ENCODE measurements around the gene TFPI.

The TFPI gene

DNA sequence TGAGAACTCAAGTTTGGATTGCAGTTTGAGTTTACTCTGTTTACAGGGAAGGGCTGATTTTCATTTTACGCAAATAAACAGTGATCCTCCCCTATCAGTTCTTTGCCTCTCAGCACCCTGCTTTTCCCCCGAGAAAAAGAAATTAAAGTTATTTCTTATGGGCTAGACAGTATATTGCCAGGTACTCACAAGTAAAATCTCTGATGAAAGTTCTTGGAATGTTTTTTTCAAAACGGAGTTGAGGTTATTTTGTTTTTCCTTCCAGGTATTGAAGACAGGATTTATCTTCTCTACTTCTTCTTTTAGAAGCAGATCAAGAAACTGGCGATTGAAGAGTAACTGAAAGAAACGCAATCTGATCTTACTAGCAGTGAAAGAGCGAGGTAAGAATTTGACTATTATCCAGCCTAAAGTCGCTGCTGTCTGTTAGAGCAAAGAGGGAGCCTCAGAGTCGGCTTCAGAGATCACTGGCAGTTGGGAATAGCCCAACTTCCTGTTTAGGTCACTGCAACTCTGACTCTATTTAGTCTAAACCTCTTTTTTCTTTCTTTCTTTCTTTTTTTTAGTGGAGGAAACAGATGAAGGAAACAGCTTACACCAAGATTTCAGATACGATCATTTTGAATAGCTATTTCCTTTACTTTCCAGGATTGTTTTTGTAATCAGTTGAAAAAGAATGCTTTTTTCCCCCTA, at the start of gene TFPI:
TFPI (minus strand) TSS at position 425 of the 693 bp plus-strand sequence. CDS start 50,667 bp downstream, outside the sequence.
- H3K36me3 ChIP-seq (ENCODE audit: insufficient read depth, low read length), result no peaks in the 10 kb centered on the region; the same call in 1 of the 2 replicates
- TF ChIP-seq FOXP2 (optimal IDR thresholded peaks at IDR 0.05; ENCODE audit: control extremely low read depth, extremely low read length, insufficient read depth) (no peak), POLR2AphosphoS5 (IDR thresholded peaks at IDR 0.05; ENCODE audit: borderline replicate concordance, low read depth, low read length) (no peak), EZH2 (IDR thresholded peaks at IDR 0.05) (no peak)
- no peak for DNase-seq (ENCODE audit: low read depth, low spot score)
- peak within 1 kb of the TSS; percentile 83 for H3K9ac ChIP-seq (ENCODE audit: insufficient read length)
- peak within 1 kb of the TSS; percentile 72 for H3K27ac ChIP-seq
- peak within 1 kb of the TSS; percentile 77 for H3K4me3 ChIP-seq
- no peaks in the 10 kb centered on the region for H3K9me3 ChIP-seq (ENCODE audit: low read depth, low read length)

GRCh38 chr2:187594801-187595200, 40.6 kb upstream of the TFPI start:
- no peak for DNase-seq (ENCODE audit: low read depth, low spot score)
- Histone ChIP-seq H3K9ac (ENCODE audit: insufficient read length) (no peak overlapping the region), H3K9me3 (ENCODE audit: low read depth, low read length) (no peaks in the 10 kb centered on the region), H3K27ac (no peak overlapping the region), H3K4me3 (no peak overlapping the region), H3K36me3 (ENCODE audit: insufficient read depth, low read length) (no peaks in the 10 kb centered on the region)
- TF ChIP-seq POLR2AphosphoS5 (IDR thresholded peaks at IDR 0.05; ENCODE audit: borderline replicate concordance, low read depth, low read length) (no peak), FOXP2 (optimal IDR thresholded peaks at IDR 0.05; ENCODE audit: control extremely low read depth, extremely low read length, insufficient read depth) (no peak), EZH2 (IDR thresholded peaks at IDR 0.05) (no peak)

- H3K36me3 ChIP-seq (ENCODE audit: insufficient read depth, low read length), result no peaks in the 10 kb centered on the region
- no peaks in the 10 kb centered on the region for H3K9me3 ChIP-seq (ENCODE audit: low read depth, low read length)
- no peak overlapping the region for H3K27ac ChIP-seq
- no peak overlapping the region for H3K4me3 ChIP-seq
- no peak overlapping the region for H3K9ac ChIP-seq (ENCODE audit: insufficient read length)
- DNase-seq (ENCODE audit: low read depth, low spot score), result no peak
- TF ChIP-seq POLR2AphosphoS5 (IDR thresholded peaks at IDR 0.05; ENCODE audit: borderline replicate concordance, low read depth, low read length) (no peak), EZH2 (IDR thresholded peaks at IDR 0.05) (no peak), FOXP2 (optimal IDR thresholded peaks at IDR 0.05; ENCODE audit: control extremely low read depth, extremely low read length, insufficient read depth) (no peak)
Observed at GRCh38 chr2:187593697-187594096, 39.5 kb upstream of the TFPI start.

DNA sequence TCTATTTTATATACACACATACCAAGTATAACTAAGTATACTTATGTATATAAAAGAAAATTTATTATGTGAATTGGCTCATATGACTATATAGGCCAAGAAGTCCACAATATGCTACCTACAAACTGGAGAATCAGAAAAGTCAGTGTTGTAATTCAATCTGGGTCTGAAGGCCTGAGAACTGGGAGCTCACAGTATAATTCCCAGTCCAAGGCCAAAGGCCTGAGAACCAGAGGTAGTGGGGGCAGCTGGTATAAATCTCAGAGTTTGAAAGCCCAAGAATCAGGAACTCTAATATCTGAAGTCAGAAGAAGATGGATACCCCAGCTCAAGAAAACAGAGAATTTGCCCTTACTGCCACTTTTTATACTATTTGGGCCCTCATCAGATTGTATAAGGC, 38.9 kb upstream of the TFPI start:
- H3K4me3 ChIP-seq, result no peak overlapping the region
- H3K27ac ChIP-seq, result no peak overlapping the region
- H3K36me3 ChIP-seq (ENCODE audit: insufficient read depth, low read length), result no peaks in the 10 kb centered on the region
- no peak for TF ChIP-seq EZH2 (IDR thresholded peaks at IDR 0.05)
- DNase-seq (ENCODE audit: low read depth, low spot score), result no peak
- H3K9me3 ChIP-seq (ENCODE audit: low read depth, low read length), result no peaks in the 10 kb centered on the region
- H3K9ac ChIP-seq (ENCODE audit: insufficient read length), result no peak overlapping the region

GRCh38 chr2:187590175-187590574, 35.9 kb upstream of the TFPI start:
- no peak for TF ChIP-seq POLR2AphosphoS5 (IDR thresholded peaks at IDR 0.05; ENCODE audit: borderline replicate concordance, low read depth, low read length)
- no peak for TF ChIP-seq EZH2 (IDR thresholded peaks at IDR 0.05)
- no peak for TF ChIP-seq FOXP2 (optimal IDR thresholded peaks at IDR 0.05; ENCODE audit: control extremely low read depth, extremely low read length, insufficient read depth)
- no peak overlapping the region for H3K9ac ChIP-seq (ENCODE audit: insufficient read length)
- H3K9me3 ChIP-seq (ENCODE audit: low read depth, low read length), result no peaks in the 10 kb centered on the region
- H3K36me3 ChIP-seq (ENCODE audit: insufficient read depth, low read length), result no peaks in the 10 kb centered on the region
- no peak overlapping the region for H3K4me3 ChIP-seq
- no peak overlapping the region for H3K27ac ChIP-seq
- no peak for DNase-seq (ENCODE audit: low read depth, low spot score)

GRCh38 chr2:187586011-187586641, 31.9 kb upstream of the TFPI start:
- Histone ChIP-seq H3K4me3 (no peak overlapping the region), H3K9ac (ENCODE audit: insufficient read length) (no peak overlapping the region), H3K27ac (no peak overlapping the region), H3K36me3 (ENCODE audit: insufficient read depth, low read length) (no peaks in the 10 kb centered on the region), H3K9me3 (ENCODE audit: low read depth, low read length) (0 out of 2 replicates have a peak, but pooled peaks cover 3% of the 10 kb centered on the region)
- DNase-seq (ENCODE audit: low read depth, low spot score), result no peak
- TF ChIP-seq EZH2 (IDR thresholded peaks at IDR 0.05) (no peak), FOXP2 (optimal IDR thresholded peaks at IDR 0.05; ENCODE audit: control extremely low read depth, extremely low read length, insufficient read depth) (no peak), POLR2AphosphoS5 (IDR thresholded peaks at IDR 0.05; ENCODE audit: borderline replicate concordance, low read depth, low read length) (no peak)

DNA sequence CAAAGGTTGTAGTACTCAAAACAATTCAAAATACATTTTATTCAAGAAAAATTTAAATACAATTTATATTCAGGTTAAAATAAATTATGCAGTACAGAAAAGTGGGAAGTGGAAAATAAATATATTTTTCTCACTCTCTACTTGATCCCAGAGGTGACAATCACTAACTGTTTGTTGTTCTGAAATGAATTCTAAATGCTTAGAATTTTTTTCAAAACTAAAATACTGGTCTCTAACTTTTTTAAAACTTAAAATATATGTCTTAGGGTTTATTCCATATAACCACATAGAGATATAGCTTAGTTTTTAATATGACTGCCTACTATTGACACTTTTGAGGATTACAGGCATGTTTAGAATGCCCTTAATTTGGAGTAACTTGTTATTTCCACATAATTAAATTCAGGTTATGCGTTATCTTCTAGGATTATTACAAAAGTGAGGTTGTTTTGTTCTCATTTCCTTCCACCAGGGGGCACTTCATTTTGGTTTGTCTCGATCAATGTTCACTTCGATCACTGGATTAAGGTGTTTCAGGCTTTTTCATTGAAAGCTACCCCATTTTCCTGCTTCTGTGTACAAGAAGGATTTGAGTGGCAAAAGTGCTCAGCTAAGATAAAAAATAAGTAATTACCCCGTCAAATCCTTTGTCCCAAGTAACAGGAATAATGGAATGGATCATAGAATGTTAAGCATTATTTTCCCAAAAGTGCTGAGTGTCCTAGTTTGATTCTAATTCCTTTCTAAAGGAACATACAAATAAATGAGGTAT, 27.1 kb upstream of the TFPI start:
- Histone ChIP-seq H3K27ac (peak overlapping the region; percentile 11; the same call in 1 of the 2 replicates), H3K36me3 (ENCODE audit: insufficient read depth, low read length) (no peaks in the 10 kb centered on the region), H3K9me3 (ENCODE audit: low read depth, low read length) (0 out of 2 replicates have a peak, but pooled peaks cover 3% of the 10 kb centered on the region), H3K4me3 (peak overlapping the region; percentile 62), H3K9ac (ENCODE audit: insufficient read length) (no peak overlapping the region)
- no peak for DNase-seq (ENCODE audit: low read depth, low spot score)
- no peak for TF ChIP-seq FOXP2 (optimal IDR thresholded peaks at IDR 0.05; ENCODE audit: control extremely low read depth, extremely low read length, insufficient read depth)
- TF ChIP-seq POLR2AphosphoS5 (IDR thresholded peaks at IDR 0.05; ENCODE audit: borderline replicate concordance, low read depth, low read length), result no peak
- no peak for TF ChIP-seq EZH2 (IDR thresholded peaks at IDR 0.05)

DNA sequence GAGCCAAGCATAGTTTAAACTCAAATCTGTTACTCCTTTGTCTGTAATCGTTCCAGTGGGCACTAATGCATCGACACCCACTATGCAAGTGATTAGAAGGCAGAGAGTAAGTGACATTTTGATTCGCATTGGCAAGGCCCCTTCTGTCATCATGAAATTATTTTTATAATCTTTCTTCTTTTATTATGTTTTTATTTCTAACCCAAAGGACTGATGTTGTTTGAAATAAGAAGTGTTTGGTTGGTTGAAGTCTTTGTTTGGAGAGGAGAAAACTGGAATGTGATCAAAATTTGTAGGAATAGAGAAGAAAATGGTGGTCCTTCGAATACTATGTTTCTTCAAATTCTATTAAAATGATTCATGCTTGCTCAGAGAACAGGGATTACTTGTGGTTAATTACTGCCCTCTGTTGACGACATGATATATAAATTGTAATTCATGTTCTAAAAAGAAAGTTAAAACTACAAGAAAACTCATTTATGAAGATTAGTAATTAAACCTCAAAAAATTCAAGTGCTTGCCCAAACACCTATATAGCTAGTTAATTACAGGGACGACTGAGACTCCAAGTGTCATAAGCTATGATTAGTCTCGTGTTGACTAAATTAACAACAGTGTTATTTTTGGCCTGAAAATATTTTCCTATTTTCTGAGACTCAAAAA, 26.4 kb upstream of the TFPI start:
- TF ChIP-seq EZH2 (IDR thresholded peaks at IDR 0.05) (no peak), POLR2AphosphoS5 (IDR thresholded peaks at IDR 0.05; ENCODE audit: borderline replicate concordance, low read depth, low read length) (no peak), FOXP2 (optimal IDR thresholded peaks at IDR 0.05; ENCODE audit: control extremely low read depth, extremely low read length, insufficient read depth) (no peak)
- H3K4me3 ChIP-seq, result peak overlapping the region; percentile 62
- H3K27ac ChIP-seq, result peak overlapping the region; percentile 11; the same call in 1 of the 2 replicates
- 0 out of 2 replicates have a peak, but pooled peaks cover 3% of the 10 kb centered on the region for H3K9me3 ChIP-seq (ENCODE audit: low read depth, low read length)
- no peak overlapping the region for H3K9ac ChIP-seq (ENCODE audit: insufficient read length)
- H3K36me3 ChIP-seq (ENCODE audit: insufficient read depth, low read length), result no peaks in the 10 kb centered on the region
- peak; percentile 76 for DNase-seq (ENCODE audit: low read depth, low spot score)
